Stimulated activated CD8-positive, alpha-beta memory T cell treated with anti-CD3 and anti-CD28 coated beads, Interleukin-12 subunit alpha, Interleukin-12 subunit beta, amount 100 ng/mL, for 4 hours (primary cell): Measurements from ENCODE around the gene ANKH.
A peak's percentile ranks its signal among the peaks of the same experiment; 100 is the strongest.

ENCODE experiments used
- DNase-seq: peaks from one replicate; pipeline ENCODE4 v3.0.0-alpha.2; 2020; ENCODE audit warnings: low read depth

The ANKH gene

GRCh38 chr5:14684757-14685156, 186.8 kb downstream of the ANKH start:
- DNase-seq: no peak

GRCh38 chr5:14683906-14684455, 187.6 kb downstream of the ANKH start:
- DNase-seq: no peak

- DNase-seq: no peak
Measured at GRCh38 chr5:14681236-14681752, 190.3 kb downstream of the ANKH start.

GRCh38 chr5:14679595-14679994, 192.0 kb downstream of the ANKH start:
- no peak for DNase-seq

GRCh38 chr5:14678773-14679334, 192.7 kb downstream of the ANKH start:
- DNase-seq: no peak

- DNase-seq: no peak
Measured at GRCh38 chr5:14676320-14676719, 195.3 kb downstream of the ANKH start.

- DNase-seq: no peak
Measured at GRCh38 chr5:14675865-14676300, 195.7 kb downstream of the ANKH start.

- DNase-seq: no peak
Measured at GRCh38 chr5:14674983-14675854, 196.4 kb downstream of the ANKH start.

GRCh38 chr5:14673443-14673842, 198.1 kb downstream of the ANKH start:
- no peak for DNase-seq

- DNase-seq: no peak
Measured at GRCh38 chr5:14672484-14673394, 198.8 kb downstream of the ANKH start.

GRCh38 chr5:14672082-14672481, 199.5 kb downstream of the ANKH start:
- no peak for DNase-seq

GRCh38 chr5:14671414-14671813, 200.2 kb downstream of the ANKH start:
- no peak for DNase-seq

GRCh38 chr5:14669975-14670374, 201.6 kb downstream of the ANKH start:
- DNase-seq: no peak

- no peak for DNase-seq
Measured at GRCh38 chr5:14669415-14669814, 202.2 kb downstream of the ANKH start.

GRCh38 chr5:14668181-14668591, 203.4 kb downstream of the ANKH start:
- peak; percentile 42 for DNase-seq

- DNase-seq: no peak
Measured at GRCh38 chr5:14667770-14668169, 203.8 kb downstream of the ANKH start.

- no peak for DNase-seq
Measured at GRCh38 chr5:14667290-14667689, 204.3 kb downstream of the ANKH start.

GRCh38 chr5:14666357-14666756, 205.2 kb downstream of the ANKH start:
- no peak for DNase-seq

- DNase-seq: no peak
Measured at GRCh38 chr5:14665949-14666348, 205.6 kb downstream of the ANKH start.

GRCh38 chr5:14665101-14665822, 206.3 kb downstream of the ANKH start:
- DNase-seq: no peak
